Measurements from ENCODE around the gene KRTAP2-4.

GRCh38 chr17:41098042-41098441 is 32.4 kb upstream of the KRTAP2-4 start, which contains the start of gene KRTAP4-8:
- TF ChIP-seq EZH2 (IDR thresholded peaks at IDR 0.05; ENCODE audit: low read length) (no peak), CTCF (optimal IDR thresholded peaks at IDR 0.05 in 1 of 3, IDR thresholded peaks at IDR 0.05 in 1 of 3, conservative IDR thresholded peaks at IDR 0.05 in 1 of 3; ENCODE audit: extremely low read depth in 1 of 3, insufficient read depth in 2 of 3, low read length in 3 of 3) (no peak)

All from keratinocyte (primary cell).